B cell (primary cell): ENCODE results near the gene LAIR2. TPM values are rescaled to one million over a fixed set of nuclear protein-coding genes. Genes with fewer than 3 reads are reported as not detected.

Experiments
- ATAC-seq: fragments of 200-7000 bp; cut with Tn5 transposase; one replicate; pipeline ENCODE4 v1.10.0; 2021; ENCODE audit warnings: low read depth, mild to moderate bottlenecking, moderate number of reproducible peaks, moderate library complexity
- CTCF ChIA-PET: fragments of 350-600 bp; sonication (Branson Sonifier 250); formaldehyde crosslinking; loops from one replicate; lab custom pipeline; 2021; ENCODE audit warnings: antibody characterized with exemption, inconsistent platforms; lab: Charles Lee
- POLR2A ChIA-PET: fragments of 350-600 bp; sonication (Branson Sonifier 250); formaldehyde crosslinking; loops from one replicate; lab custom pipeline; 2021; ENCODE audit warnings: antibody characterized with exemption; lab: Charles Lee
- DNase-seq: peaks from one replicate; pipeline ENCODE4 v3.0.0; 2013
- H2AFZ ChIP-seq: 2 replicates; pipeline ENCODE4 v1.6.1; 2012; ENCODE audit warnings: mild to moderate bottlenecking, low read depth, low read length; ENCODE audit not compliant: insufficient read depth, poor library complexity, severe bottlenecking
- H3K27ac ChIP-seq, 2 donors: 1 replicate in 1 of 2; 2 replicates in 1 of 2; pipeline ENCODE4 v1.5.1; 2012 to 2013; ENCODE audit warnings: low read length in 2 of 2, mild to moderate bottlenecking in 2 of 2, moderate library complexity in 1 of 2
- H3K27me3 ChIP-seq, 4 experiments: fragments of 200-600 bp in 1 of 4; sonication (generic) in 1 of 4; replicated peaks in 1 of 4; 1 replicate in 2 of 4; 2 replicates in 2 of 4; pipeline versions ENCODE4 v1.6.1 to v1.7.0; 2013 to 2016; ENCODE audit warnings: low read length in 3 of 4, mild to moderate bottlenecking in 2 of 4, mixed read lengths in 1 of 4, moderate library complexity in 1 of 4; ENCODE audit not compliant: insufficient read depth in 4 of 4, control insufficient read depth in 3 of 4; ENCODE audit errors: control extremely low read depth in 1 of 4
- H3K36me3 ChIP-seq, 2 experiments: replicated peaks in 1 of 2; 1 replicate in 1 of 2; 2 replicates in 1 of 2; pipeline versions ENCODE4 v1.6.1 to v1.7.1; 2013; ENCODE audit warnings: low read length in 1 of 2; ENCODE audit not compliant: insufficient read depth in 2 of 2, control insufficient read depth in 1 of 2; ENCODE audit errors: control extremely low read depth in 1 of 2, extremely low read depth in 1 of 2
- H3K4me1 ChIP-seq, 2 donors: fragments of 200-600 bp in 1 of 2; sonication (generic) in 1 of 2; 1 replicate in 1 of 2; 2 replicates in 1 of 2; pipeline versions ENCODE4 v1.5.1 to v1.6.1; 2013 to 2017; ENCODE audit warnings: low read length in 2 of 2; ENCODE audit not compliant: control insufficient read depth in 2 of 2, insufficient read depth in 2 of 2
- H3K4me2 ChIP-seq: replicated peaks from 2 replicates; pipeline ENCODE3; 2012; ENCODE audit warnings: mild to moderate bottlenecking, low read depth, low read length; ENCODE audit not compliant: poor library complexity, severe bottlenecking
- H3K4me3 ChIP-seq, 5 experiments: fragments of 200-600 bp in 1 of 5; sonication (generic) in 1 of 5; 1 replicate in 3 of 5; 2 replicates in 2 of 5; pipeline versions ENCODE4 v1.5.1 to v1.7.0; 2011 to 2016; ENCODE audit warnings: low read length in 4 of 5, mild to moderate bottlenecking in 4 of 5, low read depth in 2 of 5, control low read depth in 1 of 5, moderate library complexity in 1 of 5; ENCODE audit not compliant: insufficient read depth in 1 of 5; ENCODE audit errors: control extremely low read depth in 1 of 5, extremely low read depth in 1 of 5
- H3K79me2 ChIP-seq: fragments of 200-600 bp; sonication (generic); one replicate; pipeline ENCODE4 v1.6.0; 2016; ENCODE audit warnings: low read length; ENCODE audit not compliant: control insufficient read depth, insufficient read depth
- H3K9ac ChIP-seq: fragments of 200-600 bp; sonication (generic); 2 replicates; pipeline ENCODE4 v1.6.1; 2017; ENCODE audit warnings: mild to moderate bottlenecking, low read length, moderate library complexity
- H3K9me3 ChIP-seq, 3 donors: one replicate each; pipeline versions ENCODE4 v1.6.1 to v1.7.1; 2013; ENCODE audit warnings: low read length in 2 of 3; ENCODE audit not compliant: control insufficient read depth in 2 of 3, insufficient read depth in 1 of 3; ENCODE audit errors: control extremely low read depth in 1 of 3
- H4K20me1 ChIP-seq: 2 replicates; pipeline ENCODE4 v1.6.0; 2012; ENCODE audit warnings: mild to moderate bottlenecking, low read length; ENCODE audit not compliant: insufficient read depth, control insufficient read depth, poor library complexity, severe bottlenecking
- H3K27ac Mint-ChIP-seq: one replicate; pipeline ENCODE4 v1.8.0; 2021; ENCODE audit warnings: mixed read lengths
- H3K27me3 Mint-ChIP-seq: one replicate; pipeline ENCODE4 v1.8.0; 2021; ENCODE audit warnings: mixed read lengths
- H3K4me1 Mint-ChIP-seq: one replicate; pipeline ENCODE4 v1.8.0; 2021; ENCODE audit warnings: mixed read lengths
- H3K4me3 Mint-ChIP-seq: one replicate; pipeline ENCODE4 v1.8.0; 2021; ENCODE audit warnings: mixed read lengths
- H3K9me3 Mint-ChIP-seq: one replicate; pipeline ENCODE4 v1.8.0; 2022; ENCODE audit warnings: mixed read lengths; ENCODE audit not compliant: insufficient read depth
- CTCF ChIP-seq: fragments of 200-600 bp; IDR thresholded peaks from one replicate; pipeline ENCODE4 v1.8.0; 2022; ENCODE audit warnings: antibody characterized with exemption, mild to moderate bottlenecking
- EZH2 ChIP-seq: IDR thresholded peaks from 2 replicates; pipeline ENCODE4 v1.6.1; 2012; ENCODE audit warnings: borderline replicate concordance, low read depth, mild to moderate bottlenecking, moderate library complexity, low read length; ENCODE audit not compliant: insufficient read depth, poor library complexity, severe bottlenecking
- WGBS: methylation state at CpG from one replicate; pipeline ENCODE4 v1.1.5; 2013; ENCODE audit warnings: missing lambda C conversion rate; ENCODE audit not compliant: insufficient coverage; 5-methylcytosine and 5-hydroxymethylcytosine counted together
- intact Hi-C: fragments of 100-400 bp; cut with micrococcal nuclease; formaldehyde crosslinking; loops from one replicate; pipeline ENCODE4 v1.10.0; 2022
- polyA plus RNA-seq: library from polyadenylated mRNA; depleted of rRNA; stranded (reverse); fragments of >200 nt; gene quantifications from 2 replicates; pipeline ENCODE4 v1.2.3, GENCODE V29; 2012
- total RNA-seq, 2 donors: library from RNA; stranded (reverse); fragments of 120-200 nt in 1 of 2; gene quantifications; 1 replicate in 1 of 2; 2 replicates in 1 of 2; pipeline versions ENCODE4 v1.2.3 to v1.2.4, GENCODE V29; 2013 to 2022

The LAIR2 gene
- total and polyA plus RNA-seq, 2 donors (not counting 1 experiment from before 2014, with no cell fraction given), result not detected

GRCh38 chr19:54464630-54465425 is 37.8 kb upstream of the LAIR2 start:
- Mint-ChIP-seq H3K4me1 (peaks cover 19% of the 10 kb centered on the region), H3K4me3 (peak overlapping the region; percentile 91), H3K27me3 (peaks cover 16% of the 10 kb centered on the region), H3K27ac (peak overlapping the region; percentile 93), H3K9me3 (no peaks in the 10 kb centered on the region)
- Histone ChIP-seq H4K20me1 (peaks cover 30% of the 10 kb centered on the region), H3K4me1 (peaks cover 16 to 29% of the 10 kb centered on the region in 2 donors), H3K4me2 (peak overlapping the region; percentile 100), H2AFZ (peak overlapping the region; percentile 81), H3K79me2 (peaks cover 2% of the 10 kb centered on the region), H3K36me3 (peaks cover 0 to 19% of the 10 kb centered on the region in 2 experiments), H3K27me3 (peaks cover 0 to 13% (median 3%) of the 10 kb centered on the region in 4 experiments), H3K27ac (peak overlapping the region; percentile 84 to 85), H3K9me3 (peaks cover 0 to 26% (median 0%) of the 10 kb centered on the region in 3 donors), H3K4me3 (peak overlapping the region; percentile 65 to 88 (median 74)), H3K9ac (peak overlapping the region; percentile 81)
- CTCF ChIA-PET, result no interaction called here
- intact Hi-C loops, result loop anchor here (1.0 to 5.0 kb wide), 4 partner anchors 47 to 598 kb away; partner anchors contain the start of genes CNOT3 and MYADM
- peak; percentile 82 for DNase-seq
- no peak for TF ChIP-seq EZH2
- TF ChIP-seq CTCF, result no peak
- WGBS, result 9% methylated on average over 83 of the region's 87 CpGs
- ATAC-seq, result peak; percentile 48
- POLR2A ChIA-PET, result interaction anchor here (0.6 kb wide), 1 partner anchor 199 kb away, joined by 8 read pairs; no protein-coding TSS in a partner anchor
